Measurements from ENCODE around the gene CAMK1G.

- TF ChIP-seq CTCF (IDR thresholded peaks at IDR 0.05; ENCODE audit: extremely low read depth in 1 of 2, insufficient read depth in 1 of 2, low read depth in 1 of 2, low read length in 2 of 2) (no peak), EZH2 (IDR thresholded peaks at IDR 0.05; ENCODE audit: borderline replicate concordance, low read depth, low read length, severe bottlenecking) (no peak)
Observed at GRCh38 chr1:209587789-209588188, 4.3 kb downstream of the CAMK1G start.

Measured in endothelial cell of umbilical vein (primary cell).